Spleen (tissue), 11 donors: Measurements from ENCODE around the gene SMC4. TPM values are rescaled to one million over a fixed set of nuclear protein-coding genes. Genes with fewer than 3 reads are reported as not detected.

Experiments
- DNase-seq: peaks from one replicate; pipeline ENCODE4 v3.0.0-alpha.2; 2020
- H3K27ac ChIP-seq, 8 donors: fragments of 200-600 bp; sonication (generic) in 7 of 8; 1 replicate in 4 of 8; 2 replicates in 4 of 8; pipeline versions ENCODE4 v1.5.0 to v1.8.0; 2016 to 2021; ENCODE audit warnings: inconsistent platforms in 4 of 8, mild to moderate bottlenecking in 4 of 8, moderate library complexity in 1 of 8
- H3K27me3 ChIP-seq, 7 donors: fragments of 200-600 bp; sonication (generic) in 6 of 7; replicated peaks in 1 of 7; 1 replicate in 4 of 7; 2 replicates in 3 of 7; pipeline versions ENCODE4 v1.5.0 to v1.8.0; 2016 to 2021; ENCODE audit warnings: inconsistent platforms in 3 of 7, mild to moderate bottlenecking in 1 of 7
- H3K36me3 ChIP-seq, 6 donors: fragments of 200-600 bp; sonication (generic) in 5 of 6; 1 replicate in 4 of 6; 2 replicates in 2 of 6; pipeline versions ENCODE4 v1.5.0 to v1.8.0; 2016 to 2021; ENCODE audit warnings: inconsistent platforms in 2 of 6
- H3K4me1 ChIP-seq, 6 donors: fragments of 200-600 bp; sonication (generic) in 5 of 6; 1 replicate in 3 of 6; 2 replicates in 3 of 6; pipeline versions ENCODE4 v1.5.0 to v1.8.0; 2016 to 2021; ENCODE audit warnings: inconsistent platforms in 3 of 6
- H3K4me3 ChIP-seq, 8 donors: fragments of 200-600 bp; sonication (generic) in 7 of 8; 1 replicate in 4 of 8; 2 replicates in 4 of 8; pipeline versions ENCODE4 v1.5.0 to v1.8.0; 2016 to 2021; ENCODE audit warnings: inconsistent platforms in 4 of 8, mild to moderate bottlenecking in 4 of 8, moderate library complexity in 2 of 8
- H3K9me3 ChIP-seq, 8 donors: fragments of 200-600 bp; sonication (generic) in 7 of 8; 1 replicate in 4 of 8; 2 replicates in 4 of 8; pipeline versions ENCODE4 v1.5.0 to v1.8.0; 2016 to 2021; ENCODE audit warnings: inconsistent platforms in 4 of 8
- POLR2A ChIP-seq, 3 donors: fragments of 450-650 bp; IDR thresholded peaks; one replicate each; pipeline ENCODE4 v1.5.1; 2017; ENCODE audit warnings: antibody characterized with exemption in 3 of 3, mild to moderate bottlenecking in 1 of 3
- POLR2AphosphoS5 ChIP-seq, 3 donors: sonication (generic); formaldehyde crosslinking; IDR thresholded peaks; one replicate each; pipeline ENCODE4 v1.5.1; 2017; ENCODE audit warnings: antibody characterized with exemption in 3 of 3
- WGBS, 5 donors: extraction: QIAGEN DNeasy Blood & Tissue Kit in 3 of 5; methylation state at CpG; one replicate each; pipeline versions ENCODE4 v1.1.5 to v1.1.7; 2013 to 2018; 5-methylcytosine and 5-hydroxymethylcytosine counted together
- intact Hi-C: fragments of 100-400 bp; cut with DNase I; formaldehyde crosslinking; loops from one replicate; pipeline ENCODE4 v1.15.0; 2023; ENCODE audit warnings: low total_unique reads
- polyA plus RNA-seq, 3 donors: library from polyadenylated mRNA; stranded (reverse); fragments of 200-250 nt; gene quantifications; one replicate each; pipeline ENCODE4 v1.2.1, GENCODE V29; 2013
- total RNA-seq, 7 donors: library from RNA; depleted of rRNA in 3 of 7; stranded (reverse); fragments of >200 nt in 3 of 7; fragmentation: NEBNext Ultra II Directional in 4 of 7; extraction: Animal tissue kit (Norgen Biotek cat#: 25700) in 4 of 7; gene quantifications; one replicate each; pipeline versions ENCODE4 v1.1.0 to v1.2.1, GENCODE V29; 2016 to 2021
- TF ChIP-seq, protein P1 (sequence below), 11 experiments: fragments of 200-600 bp in 7 of 11; fragments of 450-650 bp in 4 of 11; sonication (generic) in 4 of 11; IDR thresholded peaks in 8 of 11; conservative IDR thresholded peaks in 3 of 11; 1 replicate in 7 of 11; 2 replicates in 4 of 11; pipeline versions ENCODE4 v1.4.0 to v1.8.0; 2016 to 2021; ENCODE audit warnings: antibody characterized with exemption in 11 of 11, inconsistent platforms in 4 of 11, mild to moderate bottlenecking in 1 of 11
- donor health status: healthy with polysubstance abuse.
- donor health status: DM: no; HTN: no; CAD: no; lungs with moderate emphysema.
- donor health status: DM: no; HTN: no; CAD: no.
- donor health status: Bipolar disorder and iron deficiency.
- donor health status: healthy.
- donor health status: DM: no; HTN: no; CAD: no.
- donor health status: DM: yes; HTN: yes; CAD: no.

The SMC4 gene
- total and polyA plus RNA-seq, 10 donors: 21.2 to 112 (median 52.0) TPM

DNA sequence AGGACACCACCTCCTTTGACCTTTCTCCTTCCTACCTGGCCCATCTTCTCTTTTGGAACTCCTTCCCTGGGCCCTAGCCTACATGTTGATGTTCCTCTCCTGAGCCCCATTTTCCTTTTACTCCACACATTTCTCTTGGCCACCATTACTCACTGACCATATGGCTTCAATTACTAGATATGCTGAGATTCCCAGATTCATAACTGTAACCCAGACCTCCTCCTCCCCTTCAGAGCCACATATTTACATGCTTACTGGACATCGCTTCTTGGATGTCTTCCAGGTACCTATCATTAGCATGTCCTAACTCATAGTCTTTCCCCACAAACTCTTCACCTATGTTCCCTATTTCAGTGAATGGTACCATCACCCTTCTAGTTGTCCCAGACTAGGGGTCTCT is 74.5 kb downstream of the SMC4 start:
- no peak for TF ChIP-seq POLR2AphosphoS5 (IDR thresholded peaks at IDR 0.05)
- TF ChIP-seq, protein P1, sequence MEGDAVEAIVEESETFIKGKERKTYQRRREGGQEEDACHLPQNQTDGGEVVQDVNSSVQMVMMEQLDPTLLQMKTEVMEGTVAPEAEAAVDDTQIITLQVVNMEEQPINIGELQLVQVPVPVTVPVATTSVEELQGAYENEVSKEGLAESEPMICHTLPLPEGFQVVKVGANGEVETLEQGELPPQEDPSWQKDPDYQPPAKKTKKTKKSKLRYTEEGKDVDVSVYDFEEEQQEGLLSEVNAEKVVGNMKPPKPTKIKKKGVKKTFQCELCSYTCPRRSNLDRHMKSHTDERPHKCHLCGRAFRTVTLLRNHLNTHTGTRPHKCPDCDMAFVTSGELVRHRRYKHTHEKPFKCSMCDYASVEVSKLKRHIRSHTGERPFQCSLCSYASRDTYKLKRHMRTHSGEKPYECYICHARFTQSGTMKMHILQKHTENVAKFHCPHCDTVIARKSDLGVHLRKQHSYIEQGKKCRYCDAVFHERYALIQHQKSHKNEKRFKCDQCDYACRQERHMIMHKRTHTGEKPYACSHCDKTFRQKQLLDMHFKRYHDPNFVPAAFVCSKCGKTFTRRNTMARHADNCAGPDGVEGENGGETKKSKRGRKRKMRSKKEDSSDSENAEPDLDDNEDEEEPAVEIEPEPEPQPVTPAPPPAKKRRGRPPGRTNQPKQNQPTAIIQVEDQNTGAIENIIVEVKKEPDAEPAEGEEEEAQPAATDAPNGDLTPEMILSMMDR (IDR thresholded peaks at IDR 0.05 in 8 of 11, conservative IDR thresholded peaks at IDR 0.05 in 3 of 11): no peak
- no peak for TF ChIP-seq POLR2A (IDR thresholded peaks at IDR 0.05)
- Histone ChIP-seq H3K4me1 (no peaks in the 10 kb centered on the region), H3K27ac (no peak overlapping the region), H3K9me3 (peaks cover 0 to 27% (median 25%) of the 10 kb centered on the region in 8 donors), H3K4me3 (no peak overlapping the region), H3K27me3 (no peaks in the 10 kb centered on the region), H3K36me3 (no peaks in the 10 kb centered on the region)
- DNase-seq: no peak
- intact Hi-C loops: no loop called here
- WGBS, 5 donors: 79 to 100% (median 85%) methylated on average over 1 of the region's 1 CpG

DNA sequence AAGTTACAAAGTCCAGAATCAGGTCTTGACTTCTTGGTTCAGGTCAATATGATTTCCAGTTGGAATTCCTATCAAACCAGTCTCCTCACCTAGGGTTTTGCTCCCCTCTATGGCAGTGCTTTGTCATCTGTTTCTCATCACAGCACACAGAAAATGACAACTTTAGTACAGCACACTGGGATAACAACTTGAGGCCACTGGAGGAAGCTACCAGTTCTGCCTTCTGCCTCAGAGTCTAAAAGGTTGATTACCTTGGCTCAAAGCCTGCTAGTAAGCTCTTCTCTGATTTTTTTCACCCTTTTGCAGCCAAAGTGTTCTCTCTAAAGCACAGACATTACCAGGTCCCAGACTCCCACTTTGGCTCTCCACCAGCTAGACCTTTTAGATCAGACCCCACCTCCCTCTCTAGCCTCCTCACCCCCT is 75.0 kb downstream of the SMC4 start:
- TF ChIP-seq POLR2AphosphoS5 (IDR thresholded peaks at IDR 0.05) (no peak), POLR2A (IDR thresholded peaks at IDR 0.05) (no peak)
- TF ChIP-seq, protein P1 (IDR thresholded peaks at IDR 0.05 in 8 of 11, conservative IDR thresholded peaks at IDR 0.05 in 3 of 11): no peak
- intact Hi-C loops: no loop called here
- H3K4me3 ChIP-seq: no peak overlapping the region
- no peaks in the 10 kb centered on the region for H3K4me1 ChIP-seq
- H3K36me3 ChIP-seq: no peaks in the 10 kb centered on the region
- no peaks in the 10 kb centered on the region for H3K27me3 ChIP-seq
- peaks cover 0 to 25% (median 25%) of the 10 kb centered on the region in 8 donors for H3K9me3 ChIP-seq
- no peak for DNase-seq
- no peak overlapping the region for H3K27ac ChIP-seq

DNA sequence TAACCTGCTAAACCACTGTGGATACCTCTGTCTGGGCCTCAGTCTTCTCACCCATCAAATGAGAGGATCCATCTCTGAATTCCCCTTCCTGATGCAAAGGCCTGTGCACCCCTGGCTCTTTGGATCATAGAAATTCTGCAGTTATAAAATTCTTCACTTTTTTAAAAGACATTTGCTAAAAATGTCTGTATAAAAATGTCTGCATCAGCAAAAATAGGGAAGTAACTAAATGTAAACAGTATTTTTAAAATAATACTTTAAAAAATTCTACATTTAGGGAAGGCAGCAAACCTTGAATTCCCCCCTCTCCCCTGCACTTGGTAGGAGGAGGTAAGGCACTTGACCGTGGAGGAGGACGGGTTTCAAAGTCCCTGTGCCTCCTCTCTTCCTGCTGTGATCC is 75.7 kb downstream of the SMC4 start:
- no peak overlapping the region for H3K27ac ChIP-seq
- H3K27me3 ChIP-seq: no peaks in the 10 kb centered on the region
- no peaks in the 10 kb centered on the region for H3K36me3 ChIP-seq
- H3K9me3 ChIP-seq: peaks cover 0 to 19% (median 17%) of the 10 kb centered on the region in 8 donors
- 59 to 77% (median 64%) methylated on average over 2 of the region's 2 CpGs for WGBS, 5 donors
- DNase-seq: no peak
- H3K4me1 ChIP-seq: no peaks in the 10 kb centered on the region
- TF ChIP-seq POLR2AphosphoS5 (IDR thresholded peaks at IDR 0.05): no peak
- TF ChIP-seq, protein P1 (IDR thresholded peaks at IDR 0.05 in 8 of 11, conservative IDR thresholded peaks at IDR 0.05 in 3 of 11): no peak
- TF ChIP-seq POLR2A (IDR thresholded peaks at IDR 0.05): no peak
- no peak overlapping the region for H3K4me3 ChIP-seq
- intact Hi-C loops: no loop called here

DNA sequence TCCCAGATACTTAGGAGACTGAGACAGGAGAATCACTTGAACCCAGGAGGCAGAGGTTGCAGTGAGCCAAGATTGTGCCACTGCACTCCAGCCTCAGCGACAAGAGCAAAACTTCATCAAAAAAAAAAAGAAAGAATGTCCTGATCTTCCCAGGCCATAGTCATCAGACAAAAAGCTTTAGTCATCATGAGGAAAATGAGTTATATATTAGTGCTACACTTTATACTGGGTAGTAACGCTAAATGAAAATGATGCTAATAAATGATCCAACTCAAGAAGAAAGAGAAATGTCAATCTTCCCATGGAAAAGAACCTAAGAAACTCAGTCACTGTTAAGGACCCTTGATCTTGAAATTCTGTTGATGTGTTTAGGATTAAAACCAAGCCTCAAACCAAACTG is 76.4 kb downstream of the SMC4 start:
- H3K4me1 ChIP-seq: no peaks in the 10 kb centered on the region
- no peaks in the 10 kb centered on the region for H3K36me3 ChIP-seq
- intact Hi-C loops: no loop called here
- TF ChIP-seq, protein P1 (IDR thresholded peaks at IDR 0.05 in 8 of 11, conservative IDR thresholded peaks at IDR 0.05 in 3 of 11): no peak
- no peak for TF ChIP-seq POLR2AphosphoS5 (IDR thresholded peaks at IDR 0.05)
- TF ChIP-seq POLR2A (IDR thresholded peaks at IDR 0.05): no peak
- no peak for DNase-seq
- no peak overlapping the region for H3K4me3 ChIP-seq
- H3K9me3 ChIP-seq: peaks cover 0 to 12% (median 10%) of the 10 kb centered on the region in 8 donors
- WGBS, 5 donors: 94 to 97% (median 95%) methylated on average over 2 of the region's 2 CpGs
- H3K27me3 ChIP-seq: no peaks in the 10 kb centered on the region
- no peak overlapping the region for H3K27ac ChIP-seq
